Stimulated activated CD4-positive, alpha-beta T cell treated with anti-CD3 and anti-CD28 coated beads, Interleukin-12 subunit alpha, Interleukin-12 subunit beta, amount 100 ng/mL, for 24 hours (primary cell): ENCODE measurements around the gene GALNT7.

Source experiments
- DNase-seq, 2 experiments: peaks; one replicate each; pipeline ENCODE4 v3.0.0-alpha.2; 2020; ENCODE audit warnings: low read depth in 2 of 2

The GALNT7 gene

GRCh38 chr4:173236301-173236700 lies 67.7 kb downstream of the GALNT7 start:
- no peak for DNase-seq

- DNase-seq = no peak
These were observed 68.5 kb downstream of the GALNT7 start for GRCh38 chr4:173237152-173237551.

- no peak for DNase-seq
These were observed 69.2 kb downstream of the GALNT7 start for GRCh38 chr4:173237762-173238161.

- DNase-seq = no peak
These were observed 72.1 kb downstream of the GALNT7 start for GRCh38 chr4:173240696-173241095.

GRCh38 chr4:173242466-173243250 lies 74.0 kb downstream of the GALNT7 start:
- DNase-seq = no peak

GRCh38 chr4:173243321-173243720 lies 74.7 kb downstream of the GALNT7 start:
- DNase-seq = no peak

- no peak for DNase-seq
These were observed 75.5 kb downstream of the GALNT7 start for GRCh38 chr4:173243917-173244658.

- no peak for DNase-seq
These were observed 77.3 kb downstream of the GALNT7 start for GRCh38 chr4:173245952-173246351.

- DNase-seq = no peak
These were observed 78.1 kb downstream of the GALNT7 start for GRCh38 chr4:173246719-173247118.

- no peak for DNase-seq
These were observed 78.7 kb downstream of the GALNT7 start for GRCh38 chr4:173247321-173247720.

- no peak for DNase-seq
These were observed 80.1 kb downstream of the GALNT7 start for GRCh38 chr4:173248690-173249089.

- no peak for DNase-seq
These were observed 83.7 kb downstream of the GALNT7 start for GRCh38 chr4:173252024-173252935.

GRCh38 chr4:173253561-173253960 lies 85.0 kb downstream of the GALNT7 start:
- DNase-seq = no peak

- no peak for DNase-seq
These were observed 86.0 kb downstream of the GALNT7 start for GRCh38 chr4:173254646-173255045.

GRCh38 chr4:173256825-173257224 lies 88.2 kb downstream of the GALNT7 start:
- no peak for DNase-seq

- peak; percentile 21 to 28 for DNase-seq
These were observed 89.4 kb downstream of the GALNT7 start for GRCh38 chr4:173257732-173258717.

GRCh38 chr4:173258866-173259265 lies 90.3 kb downstream of the GALNT7 start:
- DNase-seq = no peak

- DNase-seq = no peak
These were observed 90.7 kb downstream of the GALNT7 start for GRCh38 chr4:173259310-173259709.

- no peak for DNase-seq
These were observed 92.4 kb downstream of the GALNT7 start for GRCh38 chr4:173261052-173261451.

GRCh38 chr4:173262375-173262774 lies 93.8 kb downstream of the GALNT7 start:
- DNase-seq = no peak

GRCh38 chr4:173264245-173264644 lies 95.6 kb downstream of the GALNT7 start:
- DNase-seq = no peak
